Measurements from ENCODE around the gene THSD8. TPM values are rescaled to one million over a fixed set of nuclear protein-coding genes. Genes with fewer than 3 reads are reported as not detected.

Gene THSD8
- total RNA-seq, 1 donor from 2014 or later = not detected

- no peaks in the 10 kb centered on the region for H3K9me3 ChIP-seq (ENCODE audit: low read depth)
- no peaks in the 10 kb centered on the region for H3K36me3 ChIP-seq
- no peaks in the 10 kb centered on the region for H4K20me1 ChIP-seq (ENCODE audit: low read depth)
- no peaks in the 10 kb centered on the region for H3K79me2 ChIP-seq (ENCODE audit: low read depth)
- no peak overlapping the region for H2AFZ ChIP-seq (replicated peaks)
- H3K4me3 Mint-ChIP-seq = peak overlapping the region; percentile 87
- peak overlapping the region; percentile 99 for H3K27ac Mint-ChIP-seq
- H3K9ac ChIP-seq = no peak overlapping the region
- peaks cover 36% of the 10 kb centered on the region for H3K27me3 ChIP-seq
- H3K36me3 Mint-ChIP-seq = no peaks in the 10 kb centered on the region
- H3K4me2 ChIP-seq = peak overlapping the region; percentile 84
- H3K27me3 Mint-ChIP-seq (ENCODE audit: insufficient read depth, low read depth) = peaks cover 7% of the 10 kb centered on the region
- H3F3A ChIP-seq (ENCODE audit: low read depth) = peaks cover 64% of the 10 kb centered on the region
- H3K4me1 ChIP-seq = peaks cover 30% of the 10 kb centered on the region
- H3K27ac ChIP-seq = peak overlapping the region; percentile 56
- H3K4me3 ChIP-seq = peak overlapping the region; percentile 61
- DNase-seq (ENCODE audit: low spot score) = peak; percentile 72
- H3K4me1 Mint-ChIP-seq = peaks cover 29% of the 10 kb centered on the region
- TF ChIP-seq EZH2phosphoT487 (IDR thresholded peaks at IDR 0.05) = no peak
- TF ChIP-seq CTCF (IDR thresholded peaks at IDR 0.05) = no peak
- TF ChIP-seq EZH2 (IDR thresholded peaks at IDR 0.05) = no peak
- H3K9me3 Mint-ChIP-seq = no peaks in the 10 kb centered on the region
These were observed 12.6 kb upstream of the THSD8 start for GRCh38 chr19:12789098-12789903.

- H3K4me1 ChIP-seq = peaks cover 30% of the 10 kb centered on the region
- TF ChIP-seq CTCF (IDR thresholded peaks at IDR 0.05) (no peak), EZH2phosphoT487 (IDR thresholded peaks at IDR 0.05) (no peak), EZH2 (IDR thresholded peaks at IDR 0.05) (no peak)
- peak overlapping the region; percentile 61 for H3K4me3 ChIP-seq
- peaks cover 8% of the 10 kb centered on the region for H3K27me3 Mint-ChIP-seq (ENCODE audit: insufficient read depth, low read depth)
- H3K36me3 Mint-ChIP-seq = no peaks in the 10 kb centered on the region
- H3K9ac ChIP-seq = no peak overlapping the region
- peak; percentile 99 for DNase-seq (ENCODE audit: low spot score)
- H3K27me3 ChIP-seq = peaks cover 39% of the 10 kb centered on the region
- H4K20me1 ChIP-seq (ENCODE audit: low read depth) = no peaks in the 10 kb centered on the region
- H3K9me3 ChIP-seq (ENCODE audit: low read depth) = no peaks in the 10 kb centered on the region
- peak overlapping the region; percentile 23 for H2AFZ ChIP-seq (replicated peaks)
- H3K79me2 ChIP-seq (ENCODE audit: low read depth) = no peaks in the 10 kb centered on the region
- peak overlapping the region; percentile 84 for H3K4me2 ChIP-seq
- H3K9me3 Mint-ChIP-seq = no peaks in the 10 kb centered on the region
- no peaks in the 10 kb centered on the region for H3K36me3 ChIP-seq
- H3F3A ChIP-seq (ENCODE audit: low read depth) = peaks cover 62% of the 10 kb centered on the region
- peaks cover 32% of the 10 kb centered on the region for H3K4me1 Mint-ChIP-seq
- peak overlapping the region; percentile 74 for H3K27ac Mint-ChIP-seq
- H3K27ac ChIP-seq = no peak overlapping the region
- peak overlapping the region; percentile 88 for H3K4me3 Mint-ChIP-seq
These were observed 11.8 kb upstream of the THSD8 start for GRCh38 chr19:12789904-12790619.

- H3K9ac ChIP-seq = no peak overlapping the region
- no peaks in the 10 kb centered on the region for H3K36me3 ChIP-seq
- Mint-ChIP-seq H3K27ac (peak overlapping the region; percentile 74), H3K36me3 (no peaks in the 10 kb centered on the region), H3K9me3 (no peaks in the 10 kb centered on the region), H3K27me3 (ENCODE audit: insufficient read depth, low read depth) (peaks cover 8% of the 10 kb centered on the region), H3K4me3 (peak overlapping the region; percentile 88), H3K4me1 (peaks cover 34% of the 10 kb centered on the region)
- peak overlapping the region; percentile 84 for H3K4me2 ChIP-seq
- H3K4me1 ChIP-seq = peaks cover 31% of the 10 kb centered on the region
- H3K79me2 ChIP-seq (ENCODE audit: low read depth) = no peaks in the 10 kb centered on the region
- peaks cover 60% of the 10 kb centered on the region for H3F3A ChIP-seq (ENCODE audit: low read depth)
- H3K4me3 ChIP-seq = peak overlapping the region; percentile 61
- H3K9me3 ChIP-seq (ENCODE audit: low read depth) = no peaks in the 10 kb centered on the region
- H3K27me3 ChIP-seq = peaks cover 39% of the 10 kb centered on the region
- peak; percentile 31 for DNase-seq (ENCODE audit: low spot score)
- H2AFZ ChIP-seq (replicated peaks) = no peak overlapping the region
- no peak for TF ChIP-seq CTCF (IDR thresholded peaks at IDR 0.05)
- TF ChIP-seq EZH2 (IDR thresholded peaks at IDR 0.05) = no peak
- no peak for TF ChIP-seq EZH2phosphoT487 (IDR thresholded peaks at IDR 0.05)
- no peak overlapping the region for H3K27ac ChIP-seq
- peaks cover under 1% of the 10 kb centered on the region for H4K20me1 ChIP-seq (ENCODE audit: low read depth)
These were observed 11.1 kb upstream of the THSD8 start for GRCh38 chr19:12790628-12791344.
